ENCODE data around the gene ANK2. TPM values are rescaled to one million over a fixed set of nuclear protein-coding genes. Genes with fewer than 3 reads are reported as not detected.

The ANK2 gene
- total and polyA plus RNA-seq, 2 of the 13 experiments (the other 11 are each of a cell fraction or from before 2014, with no cell fraction given) = 2.7 to 15.1 TPM

DNA sequence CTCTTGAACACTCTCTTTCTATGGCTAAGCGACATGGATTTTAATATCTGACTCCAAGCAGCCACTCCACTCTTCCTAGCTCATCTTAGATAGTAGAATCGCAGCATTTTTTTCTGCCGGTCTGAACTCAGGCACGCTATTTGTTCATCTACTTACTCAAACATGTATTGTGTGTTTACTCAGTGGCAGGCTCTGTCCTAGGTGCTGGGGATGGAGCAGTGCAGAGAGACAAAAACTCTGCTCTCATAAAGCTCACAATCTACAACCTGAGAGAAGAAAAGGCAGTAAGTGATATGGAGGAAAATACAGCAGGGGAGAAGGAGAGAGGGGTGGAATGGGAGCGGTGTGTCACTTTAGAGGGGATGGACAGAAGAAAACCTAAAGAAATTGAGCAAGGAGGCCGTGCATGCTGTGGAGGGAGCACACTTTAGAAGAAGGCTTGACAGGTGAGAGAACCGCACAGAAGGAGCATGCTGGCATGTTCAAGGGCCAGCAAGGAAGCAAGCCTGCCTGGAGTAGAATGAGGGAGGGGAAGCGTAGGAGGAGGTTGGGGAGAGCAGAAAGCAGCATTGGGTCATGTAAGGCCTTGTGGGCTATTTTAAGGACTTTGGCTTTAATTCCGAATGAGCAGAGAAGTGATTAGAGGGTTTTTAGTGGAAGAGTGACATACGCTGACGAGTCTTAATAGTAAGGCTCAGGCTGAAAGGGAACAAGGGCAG, 132.0 kb downstream of the ANK2 start (continued):
- TF ChIP-seq ARID2 (CRISPR knock-in tag; IDR thresholded peaks at IDR 0.05; ENCODE audit: borderline replicate concordance) (no peak), ZNF761 (CRISPR knock-in tag; conservative IDR thresholded peaks at IDR 0.05) (no peak), NCOA5 (CRISPR knock-in tag; IDR thresholded peaks at IDR 0.05) (no peak), ZMYM2 (CRISPR knock-in tag; IDR thresholded peaks at IDR 0.05) (no peak), ZNF264 (CRISPR knock-in tag; IDR thresholded peaks at IDR 0.05) (0 out of 2 replicates have a peak, but pooled peaks have one; percentile 47), ZNF10 (CRISPR knock-in tag; IDR thresholded peaks at IDR 0.05; ENCODE audit: borderline replicate concordance, low read depth) (no peak), PHB2 (IDR thresholded peaks at IDR 0.05; ENCODE audit: partially characterized antibody) (no peak), ZNF850 (CRISPR knock-in tag; conservative IDR thresholded peaks at IDR 0.05) (no peak), FOXA3 (CRISPR knock-in tag; IDR thresholded peaks at IDR 0.05) (peak; percentile 93), ZNF33B (CRISPR knock-in tag; IDR thresholded peaks at IDR 0.05) (0 out of 2 replicates have a peak, but pooled peaks have one; percentile 64)
- TF ChIP-seq, protein P1, sequence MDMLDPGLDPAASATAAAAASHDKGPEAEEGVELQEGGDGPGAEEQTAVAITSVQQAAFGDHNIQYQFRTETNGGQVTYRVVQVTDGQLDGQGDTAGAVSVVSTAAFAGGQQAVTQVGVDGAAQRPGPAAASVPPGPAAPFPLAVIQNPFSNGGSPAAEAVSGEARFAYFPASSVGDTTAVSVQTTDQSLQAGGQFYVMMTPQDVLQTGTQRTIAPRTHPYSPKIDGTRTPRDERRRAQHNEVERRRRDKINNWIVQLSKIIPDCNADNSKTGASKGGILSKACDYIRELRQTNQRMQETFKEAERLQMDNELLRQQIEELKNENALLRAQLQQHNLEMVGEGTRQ (IDR thresholded peaks at IDR 0.05; ENCODE audit: low read depth, low read length) = no peak
- TF ChIP-seq, protein P1 (CRISPR knock-in tag; IDR thresholded peaks at IDR 0.05; ENCODE audit: borderline replicate concordance) = no peak
- TF ChIP-seq, protein P2, sequence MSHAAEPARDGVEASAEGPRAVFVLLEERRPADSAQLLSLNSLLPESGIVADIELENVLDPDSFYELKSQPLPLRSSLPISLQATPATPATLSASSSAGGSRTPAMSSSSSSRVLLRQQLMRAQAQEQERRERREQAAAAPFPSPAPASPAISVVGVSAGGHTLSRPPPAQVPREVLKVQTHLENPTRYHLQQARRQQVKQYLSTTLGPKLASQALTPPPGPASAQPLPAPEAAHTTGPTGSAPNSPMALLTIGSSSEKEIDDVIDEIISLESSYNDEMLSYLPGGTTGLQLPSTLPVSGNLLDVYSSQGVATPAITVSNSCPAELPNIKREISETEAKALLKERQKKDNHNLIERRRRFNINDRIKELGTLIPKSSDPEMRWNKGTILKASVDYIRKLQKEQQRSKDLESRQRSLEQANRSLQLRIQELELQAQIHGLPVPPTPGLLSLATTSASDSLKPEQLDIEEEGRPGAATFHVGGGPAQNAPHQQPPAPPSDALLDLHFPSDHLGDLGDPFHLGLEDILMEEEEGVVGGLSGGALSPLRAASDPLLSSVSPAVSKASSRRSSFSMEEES (CRISPR knock-in tag; IDR thresholded peaks at IDR 0.05) = peak; percentile 64
- TF ChIP-seq, protein P3, sequence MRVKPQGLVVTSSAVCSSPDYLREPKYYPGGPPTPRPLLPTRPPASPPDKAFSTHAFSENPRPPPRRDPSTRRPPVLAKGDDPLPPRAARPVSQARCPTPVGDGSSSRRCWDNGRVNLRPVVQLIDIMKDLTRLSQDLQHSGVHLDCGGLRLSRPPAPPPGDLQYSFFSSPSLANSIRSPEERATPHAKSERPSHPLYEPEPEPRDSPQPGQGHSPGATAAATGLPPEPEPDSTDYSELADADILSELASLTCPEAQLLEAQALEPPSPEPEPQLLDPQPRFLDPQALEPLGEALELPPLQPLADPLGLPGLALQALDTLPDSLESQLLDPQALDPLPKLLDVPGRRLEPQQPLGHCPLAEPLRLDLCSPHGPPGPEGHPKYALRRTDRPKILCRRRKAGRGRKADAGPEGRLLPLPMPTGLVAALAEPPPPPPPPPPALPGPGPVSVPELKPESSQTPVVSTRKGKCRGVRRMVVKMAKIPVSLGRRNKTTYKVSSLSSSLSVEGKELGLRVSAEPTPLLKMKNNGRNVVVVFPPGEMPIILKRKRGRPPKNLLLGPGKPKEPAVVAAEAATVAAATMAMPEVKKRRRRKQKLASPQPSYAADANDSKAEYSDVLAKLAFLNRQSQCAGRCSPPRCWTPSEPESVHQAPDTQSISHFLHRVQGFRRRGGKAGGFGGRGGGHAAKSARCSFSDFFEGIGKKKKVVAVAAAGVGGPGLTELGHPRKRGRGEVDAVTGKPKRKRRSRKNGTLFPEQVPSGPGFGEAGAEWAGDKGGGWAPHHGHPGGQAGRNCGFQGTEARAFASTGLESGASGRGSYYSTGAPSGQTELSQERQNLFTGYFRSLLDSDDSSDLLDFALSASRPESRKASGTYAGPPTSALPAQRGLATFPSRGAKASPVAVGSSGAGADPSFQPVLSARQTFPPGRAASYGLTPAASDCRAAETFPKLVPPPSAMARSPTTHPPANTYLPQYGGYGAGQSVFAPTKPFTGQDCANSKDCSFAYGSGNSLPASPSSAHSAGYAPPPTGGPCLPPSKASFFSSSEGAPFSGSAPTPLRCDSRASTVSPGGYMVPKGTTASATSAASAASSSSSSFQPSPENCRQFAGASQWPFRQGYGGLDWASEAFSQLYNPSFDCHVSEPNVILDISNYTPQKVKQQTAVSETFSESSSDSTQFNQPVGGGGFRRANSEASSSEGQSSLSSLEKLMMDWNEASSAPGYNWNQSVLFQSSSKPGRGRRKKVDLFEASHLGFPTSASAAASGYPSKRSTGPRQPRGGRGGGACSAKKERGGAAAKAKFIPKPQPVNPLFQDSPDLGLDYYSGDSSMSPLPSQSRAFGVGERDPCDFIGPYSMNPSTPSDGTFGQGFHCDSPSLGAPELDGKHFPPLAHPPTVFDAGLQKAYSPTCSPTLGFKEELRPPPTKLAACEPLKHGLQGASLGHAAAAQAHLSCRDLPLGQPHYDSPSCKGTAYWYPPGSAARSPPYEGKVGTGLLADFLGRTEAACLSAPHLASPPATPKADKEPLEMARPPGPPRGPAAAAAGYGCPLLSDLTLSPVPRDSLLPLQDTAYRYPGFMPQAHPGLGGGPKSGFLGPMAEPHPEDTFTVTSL (CRISPR knock-in tag; IDR thresholded peaks at IDR 0.05; ENCODE audit: borderline replicate concordance) = peak; percentile 78
- TF ChIP-seq, protein P4, sequence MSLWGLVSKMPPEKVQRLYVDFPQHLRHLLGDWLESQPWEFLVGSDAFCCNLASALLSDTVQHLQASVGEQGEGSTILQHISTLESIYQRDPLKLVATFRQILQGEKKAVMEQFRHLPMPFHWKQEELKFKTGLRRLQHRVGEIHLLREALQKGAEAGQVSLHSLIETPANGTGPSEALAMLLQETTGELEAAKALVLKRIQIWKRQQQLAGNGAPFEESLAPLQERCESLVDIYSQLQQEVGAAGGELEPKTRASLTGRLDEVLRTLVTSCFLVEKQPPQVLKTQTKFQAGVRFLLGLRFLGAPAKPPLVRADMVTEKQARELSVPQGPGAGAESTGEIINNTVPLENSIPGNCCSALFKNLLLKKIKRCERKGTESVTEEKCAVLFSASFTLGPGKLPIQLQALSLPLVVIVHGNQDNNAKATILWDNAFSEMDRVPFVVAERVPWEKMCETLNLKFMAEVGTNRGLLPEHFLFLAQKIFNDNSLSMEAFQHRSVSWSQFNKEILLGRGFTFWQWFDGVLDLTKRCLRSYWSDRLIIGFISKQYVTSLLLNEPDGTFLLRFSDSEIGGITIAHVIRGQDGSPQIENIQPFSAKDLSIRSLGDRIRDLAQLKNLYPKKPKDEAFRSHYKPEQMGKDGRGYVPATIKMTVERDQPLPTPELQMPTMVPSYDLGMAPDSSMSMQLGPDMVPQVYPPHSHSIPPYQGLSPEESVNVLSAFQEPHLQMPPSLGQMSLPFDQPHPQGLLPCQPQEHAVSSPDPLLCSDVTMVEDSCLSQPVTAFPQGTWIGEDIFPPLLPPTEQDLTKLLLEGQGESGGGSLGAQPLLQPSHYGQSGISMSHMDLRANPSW (CRISPR knock-in tag; IDR thresholded peaks at IDR 0.05; ENCODE audit: borderline replicate concordance) = no peak
